ENCODE data around the gene TEX12. TPM values are rescaled to one million over a fixed set of nuclear protein-coding genes. Genes with fewer than 3 reads are reported as not detected.

TEX12 gene
- polyA plus RNA-seq, 1 donor from 2014 or later, result 0.51 TPM

DNA sequence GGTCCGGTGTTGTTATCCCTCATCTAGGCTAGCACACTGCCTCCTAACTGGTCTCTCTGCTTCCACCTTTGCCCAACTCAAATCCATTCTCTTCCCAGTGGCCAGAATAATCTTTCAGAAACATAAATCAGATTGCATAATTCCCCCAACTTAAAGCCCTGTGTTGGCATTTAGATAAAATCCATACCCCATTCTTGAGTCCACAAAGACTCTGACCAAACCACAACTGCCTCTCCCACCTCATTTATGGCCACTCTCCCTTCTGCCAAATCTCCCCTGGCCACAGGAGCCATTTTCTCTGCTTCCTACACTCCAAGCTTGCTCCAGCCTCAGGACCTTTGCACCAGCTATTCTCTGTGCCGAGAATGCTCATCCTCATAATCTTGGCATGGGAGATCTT lies 40.1 kb upstream of the TEX12 start:
- Histone ChIP-seq H3K4me2 (ENCODE audit: low read length) (no peak overlapping the region), H3K27me3 (ENCODE audit: insufficient read depth, low read depth, low read length) (no peaks in the 10 kb centered on the region), H4K20me1 (ENCODE audit: insufficient read depth) (no peaks in the 10 kb centered on the region), H2AFZ (ENCODE audit: low read depth, low read length) (no peak overlapping the region), H3K36me3 (ENCODE audit: insufficient read depth, low read length) (no peaks in the 10 kb centered on the region), H3K9me3 (ENCODE audit: low read length) (no peaks in the 10 kb centered on the region), H3K4me3 (ENCODE audit: low read length) (no peak overlapping the region), H3K27ac (ENCODE audit: low read length) (no peak overlapping the region), H3K9me2 (ENCODE audit: insufficient read depth, low read length) (no peaks in the 10 kb centered on the region), H3F3A (ENCODE audit: insufficient read depth, low read length, poor library complexity, severe bottlenecking) (no peaks in the 10 kb centered on the region), H3K9ac (ENCODE audit: low read length) (no peak overlapping the region), H3K79me2 (replicated peaks; ENCODE audit: insufficient read depth, low read length) (no peaks in the 10 kb centered on the region)
- TF ChIP-seq SMC3 (conservative IDR thresholded peaks at IDR 0.05; ENCODE audit: poor library complexity), result no peak
- TF ChIP-seq RAD21 (conservative IDR thresholded peaks at IDR 0.05), result no peak
- TF ChIP-seq EP300 (conservative IDR thresholded peaks at IDR 0.05; ENCODE audit: poor library complexity, severe bottlenecking), result no peak

DNA sequence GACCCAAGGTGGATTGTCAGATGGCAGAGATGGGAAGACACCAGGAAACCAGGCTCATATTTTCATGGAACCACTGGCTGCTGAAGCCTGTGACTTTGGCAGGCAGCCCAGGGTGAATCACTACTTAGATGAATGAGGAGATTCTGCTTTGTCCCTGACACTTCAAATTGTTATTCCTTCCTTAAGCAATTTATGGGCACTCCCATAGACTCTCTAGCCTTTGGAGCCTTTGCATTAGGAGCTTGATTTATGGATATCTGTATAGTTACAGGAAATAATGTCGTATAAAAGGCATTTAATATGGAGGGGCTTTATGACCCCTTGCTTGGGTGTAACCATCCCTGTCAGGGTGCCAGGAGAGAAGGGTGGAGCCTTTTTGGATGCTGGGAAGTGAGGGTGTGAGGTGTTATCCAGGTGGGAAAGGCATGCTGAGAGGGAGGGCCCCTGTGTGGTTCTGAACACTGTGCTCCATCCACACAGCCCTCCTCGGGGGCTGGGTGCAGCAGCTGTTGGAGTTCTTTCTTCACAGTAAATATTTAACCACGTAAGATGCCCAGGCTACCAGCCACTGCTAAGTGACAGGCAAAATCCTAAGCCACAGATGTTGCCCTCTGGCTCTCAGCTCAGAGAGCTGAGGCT lies 38.6 kb upstream of the TEX12 start:
- no peak overlapping the region for H3K4me2 ChIP-seq (ENCODE audit: low read length)
- no peak overlapping the region for H3K4me3 ChIP-seq (ENCODE audit: low read length)
- no peaks in the 10 kb centered on the region for H3F3A ChIP-seq (ENCODE audit: insufficient read depth, low read length, poor library complexity, severe bottlenecking)
- H3K27ac ChIP-seq (ENCODE audit: low read length), result no peak overlapping the region
- no peaks in the 10 kb centered on the region for H3K27me3 ChIP-seq (ENCODE audit: insufficient read depth, low read depth, low read length)
- H3K79me2 ChIP-seq (replicated peaks; ENCODE audit: insufficient read depth, low read length), result no peaks in the 10 kb centered on the region
- H3K9me2 ChIP-seq (ENCODE audit: insufficient read depth, low read length), result no peaks in the 10 kb centered on the region
- no peaks in the 10 kb centered on the region for H4K20me1 ChIP-seq (ENCODE audit: insufficient read depth)
- TF ChIP-seq, protein P1, sequence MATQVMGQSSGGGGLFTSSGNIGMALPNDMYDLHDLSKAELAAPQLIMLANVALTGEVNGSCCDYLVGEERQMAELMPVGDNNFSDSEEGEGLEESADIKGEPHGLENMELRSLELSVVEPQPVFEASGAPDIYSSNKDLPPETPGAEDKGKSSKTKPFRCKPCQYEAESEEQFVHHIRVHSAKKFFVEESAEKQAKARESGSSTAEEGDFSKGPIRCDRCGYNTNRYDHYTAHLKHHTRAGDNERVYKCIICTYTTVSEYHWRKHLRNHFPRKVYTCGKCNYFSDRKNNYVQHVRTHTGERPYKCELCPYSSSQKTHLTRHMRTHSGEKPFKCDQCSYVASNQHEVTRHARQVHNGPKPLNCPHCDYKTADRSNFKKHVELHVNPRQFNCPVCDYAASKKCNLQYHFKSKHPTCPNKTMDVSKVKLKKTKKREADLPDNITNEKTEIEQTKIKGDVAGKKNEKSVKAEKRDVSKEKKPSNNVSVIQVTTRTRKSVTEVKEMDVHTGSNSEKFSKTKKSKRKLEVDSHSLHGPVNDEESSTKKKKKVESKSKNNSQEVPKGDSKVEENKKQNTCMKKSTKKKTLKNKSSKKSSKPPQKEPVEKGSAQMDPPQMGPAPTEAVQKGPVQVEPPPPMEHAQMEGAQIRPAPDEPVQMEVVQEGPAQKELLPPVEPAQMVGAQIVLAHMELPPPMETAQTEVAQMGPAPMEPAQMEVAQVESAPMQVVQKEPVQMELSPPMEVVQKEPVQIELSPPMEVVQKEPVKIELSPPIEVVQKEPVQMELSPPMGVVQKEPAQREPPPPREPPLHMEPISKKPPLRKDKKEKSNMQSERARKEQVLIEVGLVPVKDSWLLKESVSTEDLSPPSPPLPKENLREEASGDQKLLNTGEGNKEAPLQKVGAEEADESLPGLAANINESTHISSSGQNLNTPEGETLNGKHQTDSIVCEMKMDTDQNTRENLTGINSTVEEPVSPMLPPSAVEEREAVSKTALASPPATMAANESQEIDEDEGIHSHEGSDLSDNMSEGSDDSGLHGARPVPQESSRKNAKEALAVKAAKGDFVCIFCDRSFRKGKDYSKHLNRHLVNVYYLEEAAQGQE (IDR thresholded peaks at IDR 0.05; ENCODE audit: borderline replicate concordance), result no peak
- TF ChIP-seq EZH2 (IDR thresholded peaks at IDR 0.05; ENCODE audit: borderline replicate concordance, insufficient read depth, low read length, poor library complexity, severe bottlenecking) (no peak), TAF1 (IDR thresholded peaks at IDR 0.05; ENCODE audit: low read depth) (no peak), POLR2AphosphoS5 (IDR thresholded peaks at IDR 0.05) (no peak), MXI1 (conservative IDR thresholded peaks at IDR 0.05; ENCODE audit: poor library complexity, severe bottlenecking) (no peak), RAD21 (conservative IDR thresholded peaks at IDR 0.05) (no peak), EP300 (conservative IDR thresholded peaks at IDR 0.05; ENCODE audit: poor library complexity, severe bottlenecking) (no peak), SMC3 (conservative IDR thresholded peaks at IDR 0.05; ENCODE audit: poor library complexity) (no peak)
- TF ChIP-seq, protein P2, sequence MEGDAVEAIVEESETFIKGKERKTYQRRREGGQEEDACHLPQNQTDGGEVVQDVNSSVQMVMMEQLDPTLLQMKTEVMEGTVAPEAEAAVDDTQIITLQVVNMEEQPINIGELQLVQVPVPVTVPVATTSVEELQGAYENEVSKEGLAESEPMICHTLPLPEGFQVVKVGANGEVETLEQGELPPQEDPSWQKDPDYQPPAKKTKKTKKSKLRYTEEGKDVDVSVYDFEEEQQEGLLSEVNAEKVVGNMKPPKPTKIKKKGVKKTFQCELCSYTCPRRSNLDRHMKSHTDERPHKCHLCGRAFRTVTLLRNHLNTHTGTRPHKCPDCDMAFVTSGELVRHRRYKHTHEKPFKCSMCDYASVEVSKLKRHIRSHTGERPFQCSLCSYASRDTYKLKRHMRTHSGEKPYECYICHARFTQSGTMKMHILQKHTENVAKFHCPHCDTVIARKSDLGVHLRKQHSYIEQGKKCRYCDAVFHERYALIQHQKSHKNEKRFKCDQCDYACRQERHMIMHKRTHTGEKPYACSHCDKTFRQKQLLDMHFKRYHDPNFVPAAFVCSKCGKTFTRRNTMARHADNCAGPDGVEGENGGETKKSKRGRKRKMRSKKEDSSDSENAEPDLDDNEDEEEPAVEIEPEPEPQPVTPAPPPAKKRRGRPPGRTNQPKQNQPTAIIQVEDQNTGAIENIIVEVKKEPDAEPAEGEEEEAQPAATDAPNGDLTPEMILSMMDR (IDR thresholded peaks at IDR 0.05; ENCODE audit: poor library complexity, severe bottlenecking), result no peak
- no peak overlapping the region for H2AFZ ChIP-seq (ENCODE audit: low read depth, low read length)
- H3K9ac ChIP-seq (ENCODE audit: low read length), result no peak overlapping the region
- no peaks in the 10 kb centered on the region for H3K9me3 ChIP-seq (ENCODE audit: low read length)
- H3K36me3 ChIP-seq (ENCODE audit: insufficient read depth, low read length), result no peaks in the 10 kb centered on the region
